Epithelial cell of proximal tubule (primary cell): ENCODE data around the gene NDP. TPM values are rescaled to one million over a fixed set of nuclear protein-coding genes. Genes with fewer than 3 reads are reported as not detected.

Experiments used
- DNase-seq: peaks from one replicate; pipeline ENCODE4 v3.0.0-alpha.2; 2011; ENCODE audit warnings: low read depth
- H3K4me3 ChIP-seq: 2 replicates; pipeline ENCODE4 v1.5.1; 2011; ENCODE audit warnings: low read depth, mild to moderate bottlenecking, low read length
- CTCF ChIP-seq: conservative IDR thresholded peaks from 2 replicates; pipeline ENCODE4 v1.5.1; 2012; ENCODE audit warnings: low read depth, mild to moderate bottlenecking, low read length
- total RNA-seq: library from RNA; depleted of rRNA; stranded (reverse); fragments of >200 nt; gene quantifications from 2 replicates; pipeline ENCODE4 v1.2.3, GENCODE V29; 2015

NDP gene
- total RNA-seq, 1 donor from 2014 or later: not detected

DNA sequence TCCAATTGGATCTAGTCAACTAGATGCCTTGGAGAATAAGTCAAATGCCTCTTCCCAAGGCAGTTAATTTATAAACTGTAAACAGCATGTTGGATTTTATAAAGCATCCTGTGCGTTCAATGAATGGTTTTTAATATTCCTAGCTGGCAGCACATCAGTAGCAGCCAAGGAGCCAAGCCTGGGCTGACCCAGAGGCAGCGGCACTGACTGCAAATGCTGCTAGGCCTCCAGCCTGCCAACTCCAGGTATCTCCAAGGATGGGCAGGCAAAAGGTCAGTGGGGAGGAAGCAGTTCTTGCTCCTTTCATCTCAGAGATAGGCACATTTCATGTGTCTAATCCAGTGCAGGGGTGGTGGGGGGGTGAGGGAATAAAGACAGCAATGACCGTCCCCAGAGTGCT is 9.5 kb downstream of the NDP start:
- no peak overlapping the region for H3K4me3 ChIP-seq
- TF ChIP-seq CTCF: no peak
- no peak for DNase-seq

DNA sequence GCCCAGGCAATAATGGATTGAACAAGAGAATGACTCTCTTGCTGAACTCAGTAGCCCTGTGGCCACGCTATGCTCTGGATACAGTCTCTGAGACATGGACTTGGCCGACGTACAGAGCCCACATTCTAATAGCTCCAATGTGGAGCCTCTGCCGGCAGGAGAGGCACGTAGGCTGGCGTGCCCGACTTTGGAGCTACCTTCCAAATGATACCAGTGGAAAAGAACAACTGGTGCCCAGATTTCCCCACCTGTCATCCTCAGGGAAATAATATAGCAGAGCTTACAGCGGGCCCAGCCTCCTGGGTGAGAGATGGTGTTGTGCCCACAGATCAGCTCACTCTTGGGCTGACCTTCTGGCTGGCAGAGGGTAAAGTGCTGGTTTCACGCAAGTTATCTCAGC is 10.6 kb downstream of the NDP start:
- H3K4me3 ChIP-seq: no peak overlapping the region
- no peak for DNase-seq
- TF ChIP-seq CTCF: no peak

- no peak for DNase-seq
- TF ChIP-seq CTCF: no peak
These were observed 11.5 kb downstream of the NDP start for GRCh38 chrX:43961699-43962098.

DNA sequence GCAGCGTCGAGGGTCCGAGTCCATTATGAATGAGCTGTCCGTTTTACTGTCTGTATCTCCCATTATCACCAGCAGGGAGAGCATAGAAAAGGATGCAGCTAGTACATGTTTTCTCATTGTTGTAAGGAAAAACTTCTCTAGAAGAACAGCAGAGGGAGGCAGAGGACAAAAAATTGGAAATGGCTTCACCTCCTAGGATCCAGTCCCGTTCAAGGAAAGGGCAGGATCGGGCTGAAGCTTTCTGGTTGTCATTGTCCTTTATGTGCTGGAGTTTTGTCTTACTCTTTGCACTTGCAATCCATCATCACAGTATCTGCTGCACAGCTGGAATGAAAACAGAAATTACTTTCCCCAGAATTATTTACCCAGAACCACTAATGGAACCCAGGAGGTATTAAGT is 14.7 kb downstream of the NDP start:
- no peak overlapping the region for H3K4me3 ChIP-seq
- peak; percentile 68 for TF ChIP-seq CTCF
- DNase-seq: no peak

More at GRCh38 chrX:43961699-43962098, 11.5 kb downstream of the NDP start:
- no peak overlapping the region for H3K4me3 ChIP-seq

- H3K4me3 ChIP-seq: no peak overlapping the region
- TF ChIP-seq CTCF: no peak
- DNase-seq: no peak
These were observed 17.2 kb downstream of the NDP start for GRCh38 chrX:43956034-43956433.

DNA sequence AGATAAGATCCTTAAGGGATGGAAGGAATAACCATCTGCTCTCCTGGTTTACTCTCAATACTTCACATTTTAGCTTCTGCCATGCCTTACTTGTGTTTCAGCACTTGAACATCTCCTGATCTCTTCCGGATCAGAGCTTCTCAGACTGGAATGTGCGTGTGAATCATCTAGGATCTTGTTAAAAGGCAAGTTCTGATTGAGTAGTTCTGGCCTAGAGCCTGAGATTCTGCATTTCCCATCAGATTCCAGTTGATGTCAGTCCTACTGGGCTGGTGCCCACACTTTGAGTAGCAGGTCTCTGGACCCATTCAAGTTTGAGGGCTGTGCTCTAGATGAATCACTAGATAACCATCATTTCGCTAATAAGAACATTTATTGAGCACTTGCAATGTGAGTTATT is 20.0 kb downstream of the NDP start:
- DNase-seq: peak; percentile 57
- no peak overlapping the region for H3K4me3 ChIP-seq

More for the DNA sequence above, 20.0 kb downstream of the NDP start:
- no peak for TF ChIP-seq CTCF
